Loucy (cell line): ENCODE measurements around the gene AGAP1.

Experiments used
- H2AFZ ChIP-seq: fragments of 200-600 bp; sonication (generic); 2 replicates; pipeline ENCODE4 v1.6.0; 2016; ENCODE audit warnings: antibody characterized with exemption, mild to moderate bottlenecking, low read length, moderate library complexity
- H3F3A ChIP-seq: fragments of 200-600 bp; 2 replicates; pipeline ENCODE4 v1.6.0; 2016; ENCODE audit warnings: antibody characterized with exemption, low read depth, mild to moderate bottlenecking
- H3K27me3 ChIP-seq: fragments of 200-600 bp; sonication (generic); 2 replicates; pipeline ENCODE4 v1.6.1; 2014; ENCODE audit warnings: low read length, mild to moderate bottlenecking; ENCODE audit not compliant: insufficient read depth, poor library complexity, severe bottlenecking
- H3K36me3 ChIP-seq: fragments of 200-600 bp; sonication (generic); 2 replicates; pipeline ENCODE4 v1.6.1; 2016; ENCODE audit warnings: low read length; ENCODE audit not compliant: insufficient read depth
- H3K4me1 ChIP-seq: fragments of 200-600 bp; sonication (generic); 2 replicates; pipeline ENCODE4 v1.5.1; 2014; ENCODE audit warnings: low read length, mild to moderate bottlenecking; ENCODE audit not compliant: insufficient read depth, poor library complexity, severe bottlenecking
- H3K4me2 ChIP-seq: fragments of 200-600 bp; sonication (generic); 2 replicates; pipeline ENCODE4 v1.6.0; 2014; ENCODE audit warnings: antibody characterized with exemption, low read length, low read depth, mild to moderate bottlenecking; ENCODE audit not compliant: poor library complexity, severe bottlenecking
- H3K4me3 ChIP-seq: fragments of 200-600 bp; sonication (generic); 2 replicates; pipeline ENCODE4 v1.5.1; 2014; ENCODE audit warnings: low read length, mild to moderate bottlenecking, mixed read lengths; ENCODE audit not compliant: poor library complexity, severe bottlenecking
- H3K79me2 ChIP-seq: fragments of 200-600 bp; sonication (generic); 2 replicates; pipeline ENCODE4 v1.6.1; 2014; ENCODE audit warnings: low read length; ENCODE audit not compliant: insufficient read depth
- H3K9ac ChIP-seq: fragments of 200-600 bp; sonication (generic); 2 replicates; pipeline ENCODE4 v1.6.0; 2014; ENCODE audit warnings: mild to moderate bottlenecking, low read depth, low read length, moderate library complexity; ENCODE audit not compliant: poor library complexity, severe bottlenecking
- H3K9me2 ChIP-seq: fragments of 200-600 bp; sonication (generic); replicated peaks from 2 replicates; pipeline ENCODE4 v1.6.1; 2016; ENCODE audit warnings: low read depth, low read length, mixed read lengths
- H3K9me3 ChIP-seq: fragments of 200-600 bp; sonication (generic); 2 replicates; pipeline ENCODE4 v1.6.1; 2014; ENCODE audit warnings: mild to moderate bottlenecking, antibody characterized with exemption, low read length, low read depth; ENCODE audit not compliant: insufficient read depth
- H4K20me1 ChIP-seq: fragments of 200-600 bp; sonication (generic); 2 replicates; pipeline ENCODE4 v1.6.0; 2014; ENCODE audit warnings: antibody characterized with exemption, low read length, mild to moderate bottlenecking; ENCODE audit not compliant: insufficient read depth, poor library complexity, severe bottlenecking
- CTCF ChIP-seq: fragments of 200-600 bp; sonication (generic); conservative IDR thresholded peaks from 2 replicates; pipeline ENCODE4 v1.5.1; 2014; ENCODE audit warnings: mild to moderate bottlenecking, antibody characterized with exemption, low read length
- EZH2phosphoT487 ChIP-seq: fragments of 200-600 bp; IDR thresholded peaks from 2 replicates; pipeline ENCODE4 v1.6.1; 2018; ENCODE audit warnings: antibody characterized with exemption, mild to moderate bottlenecking, moderate library complexity, borderline replicate concordance

AGAP1 gene

GRCh38 chr2:235730115-235730514, 236.3 kb downstream of the AGAP1 start:
- Histone ChIP-seq H4K20me1 (no peaks in the 10 kb centered on the region), H3K36me3 (no peaks in the 10 kb centered on the region), H3K79me2 (no peaks in the 10 kb centered on the region)

GRCh38 chr2:235733761-235734160, 239.9 kb downstream of the AGAP1 start:
- TF ChIP-seq EZH2phosphoT487 = no peak
- no peak for TF ChIP-seq CTCF
- Histone ChIP-seq H3K79me2 (no peaks in the 10 kb centered on the region), H3K27me3 (no peaks in the 10 kb centered on the region), H4K20me1 (no peaks in the 10 kb centered on the region), H3K4me2 (no peak overlapping the region), H3K9me2 (no peaks in the 10 kb centered on the region), H3K9ac (no peak overlapping the region), H3F3A (no peaks in the 10 kb centered on the region), H2AFZ (no peak overlapping the region), H3K36me3 (no peaks in the 10 kb centered on the region), H3K4me3 (no peak overlapping the region), H3K4me1 (no peaks in the 10 kb centered on the region), H3K9me3 (no peaks in the 10 kb centered on the region)

More at GRCh38 chr2:235730115-235730514, 236.3 kb downstream of the AGAP1 start:
- no peaks in the 10 kb centered on the region for H3K4me1 ChIP-seq
- no peaks in the 10 kb centered on the region for H3K27me3 ChIP-seq
- H2AFZ ChIP-seq = no peak overlapping the region
- no peak overlapping the region for H3K9ac ChIP-seq
- TF ChIP-seq CTCF (no peak), EZH2phosphoT487 (no peak)
- no peaks in the 10 kb centered on the region for H3K9me3 ChIP-seq
- H3K4me3 ChIP-seq = no peak overlapping the region
- H3F3A ChIP-seq = no peaks in the 10 kb centered on the region
- no peaks in the 10 kb centered on the region for H3K9me2 ChIP-seq
- H3K4me2 ChIP-seq = no peak overlapping the region

- H3K9me3 ChIP-seq = no peaks in the 10 kb centered on the region
- TF ChIP-seq CTCF (no peak), EZH2phosphoT487 (no peak)
Observed at GRCh38 chr2:235734168-235734567, 240.3 kb downstream of the AGAP1 start.

More at GRCh38 chr2:235734168-235734567, 240.3 kb downstream of the AGAP1 start:
- Histone ChIP-seq H2AFZ (no peak overlapping the region), H3K79me2 (no peaks in the 10 kb centered on the region), H3K36me3 (no peaks in the 10 kb centered on the region), H3K4me3 (no peak overlapping the region), H3K9ac (no peak overlapping the region), H3F3A (no peaks in the 10 kb centered on the region), H3K9me2 (no peaks in the 10 kb centered on the region), H3K27me3 (no peaks in the 10 kb centered on the region), H3K4me2 (no peak overlapping the region), H4K20me1 (no peaks in the 10 kb centered on the region), H3K4me1 (no peaks in the 10 kb centered on the region)
